ENCODE results near the gene TOPBP1.

The TOPBP1 gene

GRCh38 chr3:133606342-133606741 is 55.4 kb downstream of the TOPBP1 start:
- DNase-seq: no peak

DNA sequence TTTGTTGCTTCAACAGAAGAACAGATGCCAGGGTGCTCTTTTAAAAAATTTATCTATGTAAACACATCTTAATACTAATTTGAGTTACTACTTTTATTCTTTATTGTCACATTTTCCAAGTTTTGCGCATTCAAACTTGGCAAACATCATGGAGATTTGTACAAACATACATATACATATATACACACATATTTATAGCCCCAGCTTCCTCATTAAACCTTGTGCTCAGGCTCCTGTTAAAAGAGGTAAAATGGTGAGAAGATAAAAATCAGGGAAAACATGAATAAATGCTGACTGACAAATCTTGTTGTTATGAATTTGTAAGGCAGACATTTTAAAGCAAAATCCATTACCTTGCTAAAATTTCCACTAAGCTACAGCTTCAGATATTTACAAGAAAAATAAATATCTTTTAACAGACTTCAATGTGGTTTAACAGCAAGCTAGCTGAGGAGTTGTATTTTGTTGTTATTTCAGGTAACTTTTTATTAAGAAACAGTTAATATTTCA is 61.1 kb downstream of the TOPBP1 start:
- DNase-seq: no peak

DNA sequence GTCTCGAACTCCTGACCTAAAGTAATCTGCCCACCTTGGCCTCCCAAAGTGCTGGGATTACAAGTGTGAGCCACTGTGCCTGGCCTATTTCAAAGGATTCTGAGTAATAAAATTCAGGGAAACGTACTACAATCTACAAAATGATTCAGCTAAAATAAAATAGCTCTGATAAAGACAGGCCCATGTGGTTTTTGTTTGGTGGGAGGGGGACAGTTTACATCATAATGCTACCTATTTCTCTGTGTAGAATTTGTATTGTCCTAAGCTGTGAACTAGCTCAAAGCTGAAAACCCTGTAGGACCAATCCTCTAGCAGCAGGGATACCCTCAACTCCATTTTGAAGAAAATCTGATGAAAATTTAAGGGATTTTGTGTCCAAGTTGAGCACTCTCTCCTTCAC is 62.5 kb downstream of the TOPBP1 start:
- no peak for DNase-seq

DNA sequence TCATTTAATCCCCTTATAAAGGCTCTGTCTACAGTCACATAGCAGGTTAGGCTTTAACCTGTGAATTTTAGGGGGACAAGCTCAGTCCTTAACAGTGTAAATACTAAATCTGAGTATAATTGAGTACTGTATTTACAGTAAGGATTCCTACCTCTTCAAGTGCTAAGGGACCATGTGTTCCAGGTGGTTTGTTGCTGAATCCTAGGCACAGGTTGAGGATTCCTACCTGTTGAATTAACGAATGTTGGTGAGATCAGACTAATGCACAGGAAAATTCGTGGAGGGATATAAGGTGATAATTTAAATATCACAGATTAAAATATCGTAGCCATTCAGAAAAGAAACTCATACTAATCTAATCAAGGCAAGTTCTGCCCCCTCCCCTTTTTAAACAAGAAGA is 63.3 kb downstream of the TOPBP1 start:
- no peak for DNase-seq

DNA sequence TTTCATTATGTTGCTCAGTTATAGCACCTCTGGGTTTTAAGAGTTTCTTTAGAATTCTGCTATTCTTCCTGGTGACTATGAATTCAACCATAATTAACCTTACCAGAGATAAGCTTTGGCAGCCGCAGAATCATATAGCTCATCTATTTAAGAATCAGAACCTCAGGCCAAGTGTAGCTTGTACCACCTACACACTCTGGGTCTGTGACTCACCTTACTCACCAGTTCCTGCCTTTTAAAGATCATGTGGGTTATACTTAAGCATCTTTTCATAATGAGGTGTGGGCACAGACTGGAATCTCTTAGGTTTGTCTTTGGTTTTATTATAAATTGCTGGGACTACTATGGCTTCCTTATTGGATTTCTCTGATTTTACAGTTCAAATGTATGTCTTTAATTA is 66.4 kb downstream of the TOPBP1 start:
- DNase-seq: no peak

DNA sequence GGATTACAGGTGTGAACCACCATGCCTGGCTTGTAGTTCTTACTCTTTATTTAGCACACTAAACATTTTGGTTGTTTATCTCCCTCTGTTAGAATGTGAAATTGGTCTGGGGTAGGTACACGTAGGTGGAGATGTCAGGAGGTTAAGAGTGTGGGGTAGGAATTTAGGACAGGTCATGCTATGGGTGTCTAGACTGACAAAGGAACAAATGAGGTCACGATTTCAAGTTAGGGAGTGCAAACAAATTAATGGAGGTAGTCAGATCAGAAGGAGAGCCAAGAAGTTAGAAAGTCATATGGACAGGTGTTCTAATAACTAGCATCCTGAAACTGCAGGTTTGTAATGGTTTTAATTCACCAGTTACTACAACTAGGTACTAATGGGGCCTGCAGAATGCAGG is 68.5 kb downstream of the TOPBP1 start:
- no peak for DNase-seq

GRCh38 chr3:133592843-133593242 is 68.9 kb downstream of the TOPBP1 start:
- DNase-seq: no peak

GRCh38 chr3:133591271-133591742 is 70.4 kb downstream of the TOPBP1 start:
- no peak for DNase-seq

- no peak for DNase-seq
Observed at GRCh38 chr3:133589503-133589902, 72.2 kb downstream of the TOPBP1 start.

- DNase-seq: no peak
Observed at GRCh38 chr3:133588784-133589465, 72.8 kb downstream of the TOPBP1 start.

DNA sequence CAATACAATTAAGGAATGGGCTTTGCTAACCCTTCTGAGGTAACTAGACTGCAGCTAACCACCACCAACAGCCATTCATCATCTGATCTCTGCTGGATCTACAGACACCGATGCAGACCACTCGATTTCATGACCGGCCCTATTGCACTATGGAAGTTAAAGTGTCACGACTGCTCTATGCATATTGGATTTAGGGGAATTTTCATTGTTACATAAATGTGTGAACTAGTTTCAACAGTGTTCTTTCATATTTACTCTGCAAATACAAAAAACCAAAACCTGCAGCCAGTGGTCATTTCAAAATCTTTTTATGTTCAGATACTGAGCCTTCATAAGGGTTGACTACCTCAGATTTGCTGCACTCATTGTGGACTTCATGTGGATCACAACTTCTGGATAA is 73.7 kb downstream of the TOPBP1 start:
- DNase-seq: no peak

- DNase-seq: no peak
Observed at GRCh38 chr3:133583396-133583795, 78.3 kb downstream of the TOPBP1 start.

- no peak for DNase-seq
Observed at GRCh38 chr3:133578548-133579191, 83.1 kb downstream of the TOPBP1 start.

DNA sequence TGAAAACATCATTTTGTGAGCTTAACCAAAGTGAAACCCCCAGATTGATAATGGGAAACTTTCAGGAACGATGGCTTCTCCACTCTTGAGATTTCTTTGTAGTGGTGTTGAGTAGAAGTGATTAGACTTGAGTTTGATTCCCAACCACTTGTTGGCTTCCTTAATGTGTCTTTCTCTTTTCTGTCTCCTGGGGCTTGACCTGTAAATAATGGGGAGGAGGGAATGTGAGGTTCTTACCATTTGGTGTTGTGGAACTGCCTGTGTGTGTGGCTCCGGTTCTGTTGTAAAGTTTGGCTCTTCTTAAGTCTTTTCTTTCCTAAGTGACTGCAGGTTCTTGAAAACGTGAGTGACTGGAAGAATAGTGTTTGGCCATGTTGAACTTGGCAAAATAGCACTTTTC is 85.6 kb downstream of the TOPBP1 start:
- no peak for DNase-seq

- DNase-seq: no peak
Observed at GRCh38 chr3:133575086-133575485, 86.7 kb downstream of the TOPBP1 start.

GRCh38 chr3:133574260-133574881 is 87.4 kb downstream of the TOPBP1 start:
- no peak for DNase-seq

GRCh38 chr3:133573629-133574194 is 88.0 kb downstream of the TOPBP1 start, which contains the start of gene CDV3:
Gene CDV3, plus strand, starts transcription at chr3:133573686. Its CDS starts 359 bp downstream, at chr3:133574045.
- no peak for DNase-seq

DNA sequence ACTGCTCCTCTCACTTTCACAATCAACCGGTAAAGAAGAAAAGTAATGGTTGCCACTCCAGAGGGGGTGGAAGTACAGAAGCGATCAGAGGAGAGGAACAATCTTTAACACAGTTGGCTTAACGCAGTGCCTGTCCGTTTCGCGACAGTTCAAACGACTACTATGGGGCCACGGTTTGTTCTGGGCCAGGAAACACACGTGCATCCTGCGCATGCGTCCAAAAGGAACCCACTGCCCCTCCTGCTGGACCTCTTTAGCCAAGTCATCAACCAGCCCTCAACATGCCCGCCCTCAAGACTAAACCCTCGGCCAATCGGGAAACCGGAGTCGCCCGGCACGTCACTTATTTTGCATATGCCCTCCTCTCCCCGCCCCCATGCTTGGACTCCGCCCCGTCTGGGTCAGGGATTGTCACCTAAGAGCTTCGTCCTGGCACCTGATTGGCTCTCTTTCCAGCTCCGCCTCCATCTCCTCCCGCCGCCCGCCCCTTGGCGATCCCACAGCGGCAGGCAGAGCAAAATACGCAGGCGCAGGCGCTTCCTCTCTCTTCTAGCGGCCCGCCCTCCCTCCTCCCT is 88.6 kb downstream of the TOPBP1 start:
- no peak for DNase-seq

GRCh38 chr3:133572158-133573053 is 89.3 kb downstream of the TOPBP1 start:
- no peak for DNase-seq

DNA sequence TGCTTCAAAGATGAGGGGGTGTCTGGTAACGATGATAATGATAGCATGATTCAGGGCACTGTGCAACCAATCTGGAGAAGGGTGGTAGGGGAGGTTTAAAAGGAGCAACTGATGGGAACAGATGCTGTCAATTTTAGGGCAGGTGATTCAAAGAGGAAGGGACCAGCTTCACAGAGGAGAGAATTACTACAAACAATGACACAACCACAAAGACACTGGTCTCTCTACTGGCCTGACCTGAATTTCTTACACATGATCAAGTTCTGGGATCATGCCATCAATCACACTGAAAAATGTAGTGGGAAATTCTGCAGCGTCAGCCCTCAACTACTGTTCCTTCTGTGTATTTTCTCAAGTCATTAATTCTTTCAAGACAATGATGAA is 90.8 kb downstream of the TOPBP1 start:
- DNase-seq: no peak

DNA sequence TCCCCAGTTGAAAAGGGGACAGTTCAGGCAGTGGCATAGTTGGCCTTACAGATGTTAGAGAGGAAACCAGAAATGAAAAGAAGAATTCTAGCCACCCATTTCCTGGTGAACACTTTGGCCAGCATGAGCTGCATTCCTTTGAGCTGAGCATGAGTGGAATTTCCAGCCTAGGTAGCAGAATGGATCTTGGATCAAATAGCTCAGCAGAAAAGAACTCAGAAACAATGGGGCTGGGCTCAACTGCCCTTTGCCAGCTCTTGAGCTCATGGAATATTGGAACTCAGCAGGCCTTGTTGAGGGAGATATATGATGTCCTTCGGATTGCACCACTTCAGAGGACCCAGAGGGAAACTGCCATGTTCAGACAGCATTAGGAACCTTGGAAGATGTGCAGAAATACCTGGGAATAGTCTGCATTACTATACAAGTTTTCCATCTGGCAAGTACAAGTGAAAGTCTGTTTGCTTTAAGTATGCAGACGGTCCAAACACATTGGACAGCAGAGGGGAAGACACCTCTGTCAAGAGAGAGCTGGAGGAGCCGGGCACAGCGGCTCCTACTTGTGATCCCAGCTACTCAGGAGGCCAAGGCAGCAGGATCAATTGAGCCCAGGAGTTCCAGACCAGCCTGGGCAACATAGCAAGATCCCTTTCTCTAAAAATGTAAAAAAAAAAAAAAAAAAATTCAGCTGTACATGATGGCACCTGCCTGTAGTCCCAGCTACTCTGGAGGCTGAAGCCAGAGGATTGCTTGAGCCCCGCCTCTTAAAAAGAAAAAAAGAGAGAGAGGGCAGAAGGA is 91.4 kb downstream of the TOPBP1 start:
- no peak for DNase-seq

Measured in midbrain (tissue), 1 donor.